IMR-90 (cell line): ENCODE data around the gene RNF181. TPM values are rescaled to one million over a fixed set of nuclear protein-coding genes. Genes with fewer than 3 reads are reported as not detected.

Experiments used
- ATAC-seq: fragments of 200-7000 bp; cut with Tn5 transposase; 2 replicates; pipeline ENCODE4 v1.9.1; 2020; ENCODE audit warnings: low read depth, mild to moderate bottlenecking, moderate library complexity
- BruUV-seq: library from RNA; stranded (reverse); fragments of 400-500 nt; replicated peaks from 2 replicates; lab custom pipeline; 2021; lab: Mats Ljungman, UMichigan
- CTCF ChIA-PET: fragments of 300-600 bp; formaldehyde crosslinking; extraction: SDS; loops from one replicate; lab custom pipeline; 2021; ENCODE audit warnings: antibody characterized with exemption; lab: Yijun Ruan, JAX
- POLR2A ChIA-PET: fragments of 300-600 bp; sonication (Branson Sonifier 250); formaldehyde crosslinking; loops from one replicate; lab custom pipeline; 2022; ENCODE audit warnings: antibody characterized with exemption; ENCODE audit not compliant: unreplicated experiment; lab: Charles Lee
- DNase-seq: peaks from one replicate; pipeline ENCODE4 v3.0.0; 2013
- H2AFZ ChIP-seq: replicated peaks from 2 replicates; pipeline ENCODE3; 2013; ENCODE audit warnings: low read length, mild to moderate bottlenecking; ENCODE audit not compliant: poor library complexity
- H2AK5ac ChIP-seq: 2 replicates; pipeline ENCODE4 v1.6.1; 2013; ENCODE audit warnings: low read depth, low read length, inconsistent platforms
- H2AK9ac ChIP-seq: replicated peaks from 2 replicates; pipeline ENCODE3; 2013; ENCODE audit warnings: mild to moderate bottlenecking, low read depth, low read length, moderate library complexity; ENCODE audit not compliant: poor library complexity
- H2BK120ac ChIP-seq: 2 replicates; pipeline ENCODE4 v1.6.1; 2013; ENCODE audit warnings: low read depth, low read length, inconsistent platforms
- H2BK15ac ChIP-seq: 3 replicates; pipeline ENCODE4 v1.6.1; 2013; ENCODE audit warnings: low read depth, low read length, inconsistent platforms
- H2BK20ac ChIP-seq: 2 replicates; pipeline ENCODE4 v1.6.1; 2013; ENCODE audit warnings: low read depth, mild to moderate bottlenecking, inconsistent platforms, low read length, moderate library complexity
- H2BK5ac ChIP-seq: 2 replicates; pipeline ENCODE4 v1.6.1; 2013; ENCODE audit warnings: mild to moderate bottlenecking, low read depth, low read length, inconsistent platforms; ENCODE audit not compliant: poor library complexity, severe bottlenecking
- H3K14ac ChIP-seq: replicated peaks from 2 replicates; pipeline ENCODE4 v1.6.1; 2013; ENCODE audit warnings: low read depth, low read length, inconsistent platforms
- H3K18ac ChIP-seq: 2 replicates; pipeline ENCODE4 v1.6.1; 2013; ENCODE audit warnings: low read depth, low read length, control low read depth
- H3K23ac ChIP-seq: 2 replicates; pipeline ENCODE4 v1.6.1; 2013; ENCODE audit warnings: low read depth, low read length, inconsistent platforms
- H3K27ac ChIP-seq: 2 replicates; pipeline ENCODE4 v1.5.1; 2013; ENCODE audit warnings: mild to moderate bottlenecking, control low read depth, low read length; ENCODE audit not compliant: insufficient read depth
- H3K27me3 ChIP-seq: 2 replicates; pipeline ENCODE4 v1.6.1; 2013; ENCODE audit warnings: low read length; ENCODE audit not compliant: control insufficient read depth, insufficient read depth
- H3K36me3 ChIP-seq: 2 replicates; pipeline ENCODE4 v1.6.1; 2013; ENCODE audit warnings: low read length, mixed read lengths; ENCODE audit not compliant: control insufficient read depth, insufficient read depth
- H3K4ac ChIP-seq: 2 replicates; pipeline ENCODE4 v1.6.1; 2013; ENCODE audit warnings: low read depth, low read length, inconsistent platforms
- H3K4me1 ChIP-seq: 2 replicates; pipeline ENCODE4 v1.6.1; 2013; ENCODE audit warnings: low read length, mixed read lengths; ENCODE audit not compliant: control insufficient read depth, insufficient read depth
- H3K4me2 ChIP-seq: 2 replicates; pipeline ENCODE4 v1.6.1; 2013; ENCODE audit warnings: low read depth, mild to moderate bottlenecking, control low read depth, low read length, moderate library complexity
- H3K4me3 ChIP-seq: 2 replicates; pipeline ENCODE4 v1.5.1; 2013; ENCODE audit warnings: low read depth, mild to moderate bottlenecking, control low read depth, low read length, moderate library complexity; ENCODE audit not compliant: insufficient read depth
- H3K56ac ChIP-seq: 2 replicates; pipeline ENCODE4 v1.6.1; 2013; ENCODE audit warnings: low read length, inconsistent platforms; ENCODE audit not compliant: insufficient read depth; ENCODE audit errors: extremely low read depth
- H3K79me1 ChIP-seq, 2 experiments: 2 replicates each; pipeline ENCODE4 v1.6.1; 2013; ENCODE audit warnings: low read length in 2 of 2, inconsistent platforms in 1 of 2, low read depth in 1 of 2
- H3K9ac ChIP-seq: 2 replicates; pipeline ENCODE4 v1.6.1; 2013; ENCODE audit warnings: low read depth, low read length, control low read depth
- H3K9me1 ChIP-seq: 2 replicates; pipeline ENCODE4 v1.6.1; 2013; ENCODE audit warnings: low read length, inconsistent platforms; ENCODE audit not compliant: insufficient read depth
- H3K9me3 ChIP-seq: 2 replicates; pipeline ENCODE4 v1.6.1; 2013; ENCODE audit warnings: low read length; ENCODE audit not compliant: control insufficient read depth, insufficient read depth
- H4K20me1 ChIP-seq: 2 replicates; pipeline ENCODE4 v1.6.1; 2013; ENCODE audit warnings: low read length, inconsistent platforms; ENCODE audit not compliant: insufficient read depth
- H4K5ac ChIP-seq: 2 replicates; pipeline ENCODE4 v1.6.1; 2013; ENCODE audit warnings: mild to moderate bottlenecking, low read depth, low read length, control low read depth
- H4K8ac ChIP-seq, 2 experiments: 2 replicates each; pipeline ENCODE4 v1.6.1; 2013; ENCODE audit warnings: low read depth in 2 of 2, low read length in 2 of 2, control low read depth in 1 of 2, inconsistent platforms in 1 of 2
- H4K91ac ChIP-seq: 2 replicates; pipeline ENCODE4 v1.6.1; 2013; ENCODE audit warnings: low read depth, low read length, inconsistent platforms; ENCODE audit not compliant: insufficient read depth
- BHLHE40 ChIP-seq: fragments of 150-350 bp; IDR thresholded peaks from 2 replicates; pipeline ENCODE4 v1.6.1; 2016; ENCODE audit warnings: mild to moderate bottlenecking, low read depth, low read length
- CEBPB ChIP-seq: IDR thresholded peaks from 2 replicates; pipeline ENCODE4 v1.6.1; 2012; ENCODE audit warnings: low read depth, low read length, improper control_type of control experiment
- CHD1 ChIP-seq: IDR thresholded peaks from 2 replicates; pipeline ENCODE4 v1.6.1; 2012; ENCODE audit warnings: low read depth, low read length, improper control_type of control experiment
- ELK1 ChIP-seq: fragments of 150-350 bp; IDR thresholded peaks from 2 replicates; pipeline ENCODE4 v1.6.1; 2016; ENCODE audit warnings: low read depth, mild to moderate bottlenecking, low read length, moderate library complexity, borderline replicate concordance
- FOS ChIP-seq: fragments of 150-350 bp; IDR thresholded peaks from 2 replicates; pipeline ENCODE4 v1.6.1; 2016; ENCODE audit warnings: low read depth, low read length
- MAFK ChIP-seq: IDR thresholded peaks from 2 replicates; pipeline ENCODE4 v1.6.1; 2012; ENCODE audit warnings: low read depth, low read length, improper control_type of control experiment
- MAZ ChIP-seq: IDR thresholded peaks from 2 replicates; pipeline ENCODE4 v1.6.1; 2012; ENCODE audit warnings: low read depth, mild to moderate bottlenecking, low read length, improper control_type of control experiment, moderate library complexity, borderline replicate concordance
- MXI1 ChIP-seq: IDR thresholded peaks from 2 replicates; pipeline ENCODE4 v1.6.1; 2012; ENCODE audit warnings: low read depth, mild to moderate bottlenecking, low read length, moderate library complexity, borderline replicate concordance
- NFE2L2 ChIP-seq: fragments of 150-350 bp; IDR thresholded peaks from 2 replicates; pipeline ENCODE4 v1.6.1; 2016; ENCODE audit warnings: low read depth, mild to moderate bottlenecking, low read length
- POLR2A ChIP-seq: IDR thresholded peaks from 2 replicates; pipeline ENCODE4 v1.6.1; 2012; ENCODE audit warnings: mild to moderate bottlenecking, low read depth, low read length
- RAD21 ChIP-seq: IDR thresholded peaks from 2 replicates; pipeline ENCODE4 v1.6.1; 2012; ENCODE audit warnings: low read length, improper control_type of control experiment
- RCOR1 ChIP-seq: IDR thresholded peaks from 2 replicates; pipeline ENCODE4 v1.6.1; 2012; ENCODE audit warnings: mild to moderate bottlenecking, low read length, improper control_type of control experiment; ENCODE audit not compliant: insufficient replicate concordance
- RFX5 ChIP-seq: IDR thresholded peaks from 2 replicates; pipeline ENCODE4 v1.8.0; 2012; ENCODE audit warnings: low read depth, mild to moderate bottlenecking, low read length, moderate library complexity
- SMC3 ChIP-seq: fragments of 150-350 bp; IDR thresholded peaks from 2 replicates; pipeline ENCODE4 v1.6.1; 2016; ENCODE audit warnings: low read depth, mild to moderate bottlenecking, antibody characterized with exemption, low read length, moderate library complexity
- WGBS, 2 experiments: methylation state at CpG; one replicate each; pipeline versions ENCODE4 v1.1.5 to v1.1.7; 2013; ENCODE audit warnings: missing lambda C conversion rate in 2 of 2; ENCODE audit not compliant: insufficient read length in 1 of 2; ENCODE audit errors: extremely low coverage in 2 of 2; 5-methylcytosine and 5-hydroxymethylcytosine counted together
- dilution Hi-C: fragments of 300-500 bp; cut with HindIII; formaldehyde crosslinking; loops from one replicate; pipeline ENCODE4 v1.14.3; 2018; ENCODE audit warnings: low sequenced_read_pairs; ENCODE audit not compliant: unreplicated experiment
- in situ Hi-C: fragments of 300-500 bp; cut with MboI; formaldehyde crosslinking; loops from 3 replicates; pipeline ENCODE4 v1.14.3; 2019; ENCODE audit warnings: low sequenced_read_pairs, inconsistent platforms, mixed read lengths
- intact Hi-C: fragments of 100-400 bp; cut with micrococcal nuclease; formaldehyde crosslinking; loops from 2 replicates; pipeline ENCODE4 v1.10.0; 2022
- polyA plus RNA-seq, 3 experiments: library from polyadenylated mRNA; depleted of rRNA; stranded (reverse); fragments of >200 nt; gene quantifications; 2 replicates each; pipeline ENCODE4 v1.2.3, GENCODE V29; 2012; ENCODE audit warnings: low replicate concordance in 1 of 3
- total RNA-seq: library from RNA; depleted of rRNA; stranded (reverse); fragments of >200 nt; gene quantifications from 2 replicates; pipeline ENCODE4 v1.2.3, GENCODE V29; 2012
- TF ChIP-seq, protein P1 (sequence below): fragments of 150-350 bp; IDR thresholded peaks from 2 replicates; pipeline ENCODE4 v1.6.1; 2017; ENCODE audit warnings: mild to moderate bottlenecking, antibody characterized with exemption, low read length, low read depth
- TF ChIP-seq, protein P2 (sequence below): conservative IDR thresholded peaks from 2 replicates; pipeline ENCODE4 v1.5.1; 2012; ENCODE audit warnings: mild to moderate bottlenecking, low read depth, low read length, improper control_type of control experiment

RNF181 gene
- total and polyA plus RNA-seq, 2 of the 4 experiments (the other 2 are of a cell fraction), result 438 to 498 TPM

GRCh38 chr2:85628658-85629057, 33.1 kb downstream of the RNF181 start:
- dilution Hi-C loops (no loop called here), in situ Hi-C loops (no loop called here), intact Hi-C loops (no loop called here)
- Histone ChIP-seq H3K18ac (no peak overlapping the region), H2BK120ac (no peak overlapping the region), H3K4me3 (no peak overlapping the region), H2BK15ac (no peak overlapping the region), H3K4ac (no peak overlapping the region), H3K79me1 (peaks cover 14 to 25% of the 10 kb centered on the region in 2 experiments), H3K23ac (no peak overlapping the region), H4K20me1 (no peaks in the 10 kb centered on the region), H2AK5ac (no peak overlapping the region), H3K9me1 (no peaks in the 10 kb centered on the region), H3K27me3 (no peaks in the 10 kb centered on the region), H3K36me3 (peaks cover 62% of the 10 kb centered on the region), H4K91ac (no peak overlapping the region), H3K9me3 (no peaks in the 10 kb centered on the region), H3K9ac (no peak overlapping the region), H3K4me1 (no peaks in the 10 kb centered on the region), H4K5ac (no peak overlapping the region), H3K14ac (no peak overlapping the region), H2BK5ac (no peak overlapping the region), H2AFZ (no peak overlapping the region), H2AK9ac (no peak overlapping the region), H3K4me2 (no peak overlapping the region), H3K27ac (no peak overlapping the region), H3K56ac (no peak overlapping the region), H2BK20ac (no peak overlapping the region), H4K8ac (no peak overlapping the region)
- 100% methylated on average over 1 of the region's 2 CpGs; no CpG with 5 or more reads in 1 of the 2 experiments for WGBS, 2 experiments
- BruUV-seq, result no TSS peak
- ChIA-PET POLR2A (no interaction called here), CTCF (interaction anchor here (0.6 to 1.0 kb wide), 2 partner anchors 9 to 472 kb away, joined by 3 read pairs; no protein-coding TSS in a partner anchor)
- no peak for TF ChIP-seq CEBPB
- no peak for TF ChIP-seq NFE2L2
- no peak for TF ChIP-seq RFX5
- TF ChIP-seq, protein P1, sequence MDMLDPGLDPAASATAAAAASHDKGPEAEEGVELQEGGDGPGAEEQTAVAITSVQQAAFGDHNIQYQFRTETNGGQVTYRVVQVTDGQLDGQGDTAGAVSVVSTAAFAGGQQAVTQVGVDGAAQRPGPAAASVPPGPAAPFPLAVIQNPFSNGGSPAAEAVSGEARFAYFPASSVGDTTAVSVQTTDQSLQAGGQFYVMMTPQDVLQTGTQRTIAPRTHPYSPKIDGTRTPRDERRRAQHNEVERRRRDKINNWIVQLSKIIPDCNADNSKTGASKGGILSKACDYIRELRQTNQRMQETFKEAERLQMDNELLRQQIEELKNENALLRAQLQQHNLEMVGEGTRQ, result no peak
- no peak for TF ChIP-seq BHLHE40
- TF ChIP-seq FOS, result no peak
- TF ChIP-seq MAFK, result no peak
- no peak for TF ChIP-seq MXI1
- TF ChIP-seq, protein P2, sequence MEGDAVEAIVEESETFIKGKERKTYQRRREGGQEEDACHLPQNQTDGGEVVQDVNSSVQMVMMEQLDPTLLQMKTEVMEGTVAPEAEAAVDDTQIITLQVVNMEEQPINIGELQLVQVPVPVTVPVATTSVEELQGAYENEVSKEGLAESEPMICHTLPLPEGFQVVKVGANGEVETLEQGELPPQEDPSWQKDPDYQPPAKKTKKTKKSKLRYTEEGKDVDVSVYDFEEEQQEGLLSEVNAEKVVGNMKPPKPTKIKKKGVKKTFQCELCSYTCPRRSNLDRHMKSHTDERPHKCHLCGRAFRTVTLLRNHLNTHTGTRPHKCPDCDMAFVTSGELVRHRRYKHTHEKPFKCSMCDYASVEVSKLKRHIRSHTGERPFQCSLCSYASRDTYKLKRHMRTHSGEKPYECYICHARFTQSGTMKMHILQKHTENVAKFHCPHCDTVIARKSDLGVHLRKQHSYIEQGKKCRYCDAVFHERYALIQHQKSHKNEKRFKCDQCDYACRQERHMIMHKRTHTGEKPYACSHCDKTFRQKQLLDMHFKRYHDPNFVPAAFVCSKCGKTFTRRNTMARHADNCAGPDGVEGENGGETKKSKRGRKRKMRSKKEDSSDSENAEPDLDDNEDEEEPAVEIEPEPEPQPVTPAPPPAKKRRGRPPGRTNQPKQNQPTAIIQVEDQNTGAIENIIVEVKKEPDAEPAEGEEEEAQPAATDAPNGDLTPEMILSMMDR, result no peak
- no peak for TF ChIP-seq RAD21
- TF ChIP-seq MAZ, result no peak
- no peak for TF ChIP-seq RCOR1
- no peak for TF ChIP-seq CHD1
- no peak for TF ChIP-seq ELK1
- no peak for TF ChIP-seq POLR2A
- TF ChIP-seq SMC3, result no peak
- DNase-seq (no peak), ATAC-seq (no peak)
